Large intestine (tissue), 3 donors: ENCODE results near the gene CDCA8. TPM values are rescaled to one million over a fixed set of nuclear protein-coding genes. Genes with fewer than 3 reads are reported as not detected.

Source experiments
- DNase-seq, 2 donors: peaks; one replicate each; pipeline versions ENCODE4 v3.0.0 to v3.0.0-alpha.2; 2013
- H3K27ac ChIP-seq: one replicate; pipeline ENCODE4 v1.5.1; 2013; ENCODE audit warnings: low read length
- H3K27me3 ChIP-seq: 2 replicates; pipeline ENCODE4 v1.6.1; 2013; ENCODE audit warnings: low read length; ENCODE audit not compliant: control insufficient read depth, insufficient read depth
- H3K36me3 ChIP-seq: 2 replicates; pipeline ENCODE4 v1.6.1; 2013; ENCODE audit warnings: low read length; ENCODE audit not compliant: control insufficient read depth, insufficient read depth
- H3K4me1 ChIP-seq: one replicate; pipeline ENCODE4 v1.6.1; 2013; ENCODE audit warnings: low read length; ENCODE audit not compliant: control insufficient read depth, insufficient read depth
- H3K4me3 ChIP-seq: one replicate; pipeline ENCODE4 v1.5.1; 2013; ENCODE audit warnings: low read length
- H3K9me3 ChIP-seq: one replicate; pipeline ENCODE4 v1.6.1; 2013; ENCODE audit warnings: mild to moderate bottlenecking, low read depth, low read length, moderate library complexity; ENCODE audit not compliant: control insufficient read depth
- WGBS: methylation state at CpG from one replicate; pipeline ENCODE4 v1.1.5; 2013; ENCODE audit warnings: low lambda C conversion rate; ENCODE audit not compliant: insufficient coverage; 5-methylcytosine and 5-hydroxymethylcytosine counted together
- polyA plus RNA-seq: library from polyadenylated mRNA; unstranded; fragments of 120-200 nt; gene quantifications from one replicate; pipeline ENCODE4 v1.2.1, GENCODE V29; 2013

CDCA8 gene
- polyA plus RNA-seq, 1 donor = 10.1 TPM

DNA sequence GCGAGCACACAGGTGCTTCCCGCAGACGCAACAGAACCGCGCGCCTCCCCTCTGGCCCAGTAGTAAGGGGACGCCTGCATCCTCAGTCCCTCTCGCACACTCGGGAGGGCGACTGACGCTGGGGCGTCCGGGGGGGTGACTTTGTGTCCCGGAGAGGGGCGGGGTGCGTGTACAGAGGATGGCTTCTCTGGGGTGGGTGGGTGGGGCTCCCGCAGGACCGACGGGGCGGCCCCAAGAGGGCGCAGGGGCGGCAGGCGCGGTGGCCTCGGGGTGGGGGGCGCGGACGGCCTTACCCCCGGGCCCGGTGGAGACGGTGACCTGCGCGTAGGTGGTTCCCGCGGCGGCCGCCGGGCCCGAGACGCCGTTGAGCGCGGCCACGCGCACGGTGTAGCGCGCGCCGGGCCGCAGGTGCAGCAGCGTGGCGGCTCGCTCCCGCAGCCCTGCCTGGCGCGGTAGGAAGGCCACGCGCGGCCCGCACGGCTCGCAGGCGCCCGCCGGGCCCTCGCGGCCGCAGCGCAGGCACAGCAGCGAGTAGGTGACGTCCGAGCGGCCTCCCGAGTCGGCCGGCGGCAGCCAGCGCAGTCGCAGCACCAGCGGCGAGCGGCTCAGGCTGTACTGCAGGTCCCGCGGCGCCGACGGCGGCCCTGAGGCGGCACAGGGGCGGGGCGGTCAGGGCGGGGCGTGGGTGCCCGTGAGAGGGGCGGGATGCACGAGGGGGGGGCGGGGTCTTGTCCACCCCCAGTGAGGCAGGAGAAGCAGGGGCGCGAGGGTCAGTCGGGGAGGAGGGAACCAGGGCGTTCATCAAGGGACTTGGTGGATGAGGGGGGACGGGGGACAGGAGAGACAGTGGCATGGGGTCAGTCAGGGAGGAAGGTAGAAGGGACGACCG is 60.5 kb downstream of the CDCA8 start:
- no peak overlapping the region for H3K4me3 ChIP-seq
- peak in 1 of 2 donors; percentile 36 for DNase-seq
- 0% methylated on average over 1 of the region's 105 CpGs for WGBS

DNA sequence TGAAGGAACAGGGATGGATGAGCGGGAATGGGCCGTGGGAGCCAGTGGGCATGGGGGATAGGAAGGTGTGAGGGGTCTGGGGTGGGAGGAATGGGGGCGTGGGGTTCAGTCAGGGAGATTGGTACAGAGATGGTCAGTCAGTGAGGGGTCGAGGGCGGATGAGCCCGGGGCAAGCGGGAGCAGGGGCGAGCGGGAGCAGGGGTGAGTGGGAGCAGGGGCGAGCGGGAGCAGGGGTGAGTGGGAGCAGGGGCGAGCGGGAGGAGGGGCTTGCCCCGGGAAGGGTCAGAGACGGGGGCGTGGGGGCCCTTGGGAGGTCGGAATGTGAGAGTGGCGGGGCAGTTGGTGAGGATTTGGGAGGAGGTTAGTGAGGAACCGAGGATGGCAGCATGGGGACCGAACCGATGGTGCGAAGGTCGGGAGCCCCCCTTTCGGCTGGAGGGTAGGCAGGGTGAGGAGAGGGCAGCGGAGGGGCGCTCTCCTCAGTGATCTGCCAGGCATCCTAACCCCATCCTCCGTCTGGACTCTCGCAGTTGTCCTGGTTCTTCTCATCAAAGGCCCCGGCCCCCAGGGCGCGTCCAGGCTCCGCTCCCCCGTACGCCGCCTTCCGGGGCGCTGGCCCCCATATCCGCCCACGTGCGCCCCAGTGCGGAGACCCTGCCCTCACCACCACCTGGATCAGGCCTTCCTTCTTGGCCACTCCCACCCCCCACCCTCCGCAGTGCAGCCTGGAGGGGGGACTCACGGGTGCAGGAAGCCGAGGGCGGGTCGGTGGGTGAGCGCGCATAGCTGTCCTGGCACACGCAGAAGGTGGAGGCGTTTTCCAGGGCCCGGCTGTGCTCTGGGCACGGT is 61.4 kb downstream of the CDCA8 start:
- H3K9me3 ChIP-seq = no peaks in the 10 kb centered on the region
- H3K4me1 ChIP-seq = no peaks in the 10 kb centered on the region
- no CpG with 5 or more reads among the region's 52 CpGs for WGBS
- no peak overlapping the region for H3K27ac ChIP-seq
- peaks cover 69% of the 10 kb centered on the region for H3K27me3 ChIP-seq
- no peak for DNase-seq
- H3K36me3 ChIP-seq = no peaks in the 10 kb centered on the region
- H3K4me3 ChIP-seq = no peak overlapping the region

More for the DNA sequence above, 60.5 kb downstream of the CDCA8 start:
- Histone ChIP-seq H3K4me1 (no peaks in the 10 kb centered on the region), H3K27ac (no peak overlapping the region), H3K9me3 (no peaks in the 10 kb centered on the region), H3K27me3 (peaks cover 62% of the 10 kb centered on the region), H3K36me3 (no peaks in the 10 kb centered on the region)

GRCh38 chr1:37755290-37755689 is 63.0 kb downstream of the CDCA8 start:
- Histone ChIP-seq H3K27me3 (peaks cover 80% of the 10 kb centered on the region), H3K27ac (no peak overlapping the region), H3K36me3 (no peaks in the 10 kb centered on the region), H3K4me1 (no peaks in the 10 kb centered on the region), H3K9me3 (no peaks in the 10 kb centered on the region), H3K4me3 (no peak overlapping the region)
- DNase-seq = no peak
- no CpG with 5 or more reads among the region's 1 CpG for WGBS

DNA sequence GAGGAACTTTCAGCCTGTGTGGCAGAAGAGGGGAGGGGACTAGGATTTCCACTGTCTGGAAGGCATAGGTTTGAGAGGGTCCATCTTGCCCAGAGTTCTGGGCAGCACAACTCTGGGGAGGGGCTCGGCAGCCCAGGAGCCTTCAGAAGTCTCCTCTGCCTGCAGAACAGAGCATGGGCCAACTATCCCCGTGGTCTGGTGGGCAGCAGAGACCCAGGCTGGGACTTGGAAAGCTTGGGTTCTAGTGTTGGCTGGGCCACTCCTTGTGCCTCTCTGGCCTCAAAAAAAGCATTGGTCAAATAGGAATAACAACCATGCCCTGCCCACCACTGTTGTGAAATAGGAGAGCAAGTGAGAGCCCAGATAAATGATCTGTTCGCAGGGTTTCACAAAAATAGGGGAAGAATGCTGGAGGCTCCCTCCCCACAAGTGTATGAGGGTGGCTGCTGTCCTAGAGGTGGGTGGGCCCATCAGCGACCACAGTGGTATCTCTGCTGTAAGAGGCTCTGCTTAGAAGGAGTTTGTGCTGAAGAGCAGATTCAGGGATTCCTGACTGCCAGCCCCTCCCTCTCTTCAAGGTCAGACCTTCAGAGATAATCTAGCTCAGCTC is 63.7 kb downstream of the CDCA8 start:
- Histone ChIP-seq H3K4me3 (no peak overlapping the region), H3K9me3 (no peaks in the 10 kb centered on the region), H3K4me1 (no peaks in the 10 kb centered on the region), H3K27ac (no peak overlapping the region), H3K27me3 (peaks cover 82% of the 10 kb centered on the region), H3K36me3 (no peaks in the 10 kb centered on the region)
- DNase-seq = no peak
- WGBS = 100% methylated on average over 1 of the region's 4 CpGs

Other genes starting within 250 kb of the CDCA8 start
- gene ZC3H12A, start 217.9 kb upstream of the CDCA8 start, polyA plus RNA-seq = 25.4 TPM
- 54.4 TPM for gene MEAF6, start 177.8 kb upstream of the CDCA8 start, polyA plus RNA-seq
- 10.9 TPM for gene SNIP1, start 138.2 kb upstream of the CDCA8 start, polyA plus RNA-seq
- 40.6 TPM for gene DNALI1, start 135.6 kb upstream of the CDCA8 start, polyA plus RNA-seq
- 56.9 TPM for gene GNL2, start 96.6 kb upstream of the CDCA8 start, polyA plus RNA-seq
- gene RSPO1, start 57.6 kb upstream of the CDCA8 start, polyA plus RNA-seq = 2.2 TPM
- gene EPHA10, start 72.6 kb downstream of the CDCA8 start, polyA plus RNA-seq = 1.2 TPM
- gene MANEAL, start 101.3 kb downstream of the CDCA8 start, polyA plus RNA-seq = 5.6 TPM
- 35.2 TPM for gene C1orf122, start 115.3 kb downstream of the CDCA8 start, polyA plus RNA-seq
- gene YRDC, start 115.7 kb downstream of the CDCA8 start, polyA plus RNA-seq = 14.7 TPM
- 6.0 TPM for gene MTF1, start 167.1 kb downstream of the CDCA8 start, polyA plus RNA-seq